Mucosa of stomach (tissue), 1 donor: ENCODE measurements around the gene ENHO.
"Not testable (repeated sequence)": the region's sequence is repeated elsewhere in the genome, so short reads cannot be mapped to it uniquely, and the experiment has no call there.

Experiments used
- H3K27me3 ChIP-seq: one replicate; pipeline ENCODE4 v1.7.0; 2013; ENCODE audit warnings: mild to moderate bottlenecking, low read length; ENCODE audit not compliant: control insufficient read depth, insufficient read depth
- H3K36me3 ChIP-seq: one replicate; pipeline ENCODE4 v1.7.0; 2013; ENCODE audit warnings: low read length; ENCODE audit not compliant: control insufficient read depth, insufficient read depth
- H3K4me1 ChIP-seq: one replicate; pipeline ENCODE4 v1.7.0; 2013; ENCODE audit warnings: mild to moderate bottlenecking, low read length; ENCODE audit not compliant: control insufficient read depth, insufficient read depth
- H3K4me3 ChIP-seq: one replicate; pipeline ENCODE4 v1.7.0; 2013; ENCODE audit warnings: low read length
- H3K9ac ChIP-seq: one replicate; pipeline ENCODE4 v1.7.0; 2013; ENCODE audit warnings: mild to moderate bottlenecking, low read length, moderate library complexity
- H3K9me3 ChIP-seq: one replicate; pipeline ENCODE4 v1.7.0; 2013; ENCODE audit warnings: mild to moderate bottlenecking, low read length, moderate library complexity; ENCODE audit not compliant: control insufficient read depth
- donor health status: Pancreatic carcinoma.

Gene ENHO

GRCh38 chr9:34546102-34546833, 23.5 kb upstream of the ENHO start:
- Histone ChIP-seq H3K27me3 (peaks cover 16% of the 10 kb centered on the region), H3K9me3 (no peaks in the 10 kb centered on the region), H3K4me3 (no peak overlapping the region), H3K9ac (no peak overlapping the region), H3K36me3 (no peaks in the 10 kb centered on the region), H3K4me1 (no peaks in the 10 kb centered on the region)

DNA sequence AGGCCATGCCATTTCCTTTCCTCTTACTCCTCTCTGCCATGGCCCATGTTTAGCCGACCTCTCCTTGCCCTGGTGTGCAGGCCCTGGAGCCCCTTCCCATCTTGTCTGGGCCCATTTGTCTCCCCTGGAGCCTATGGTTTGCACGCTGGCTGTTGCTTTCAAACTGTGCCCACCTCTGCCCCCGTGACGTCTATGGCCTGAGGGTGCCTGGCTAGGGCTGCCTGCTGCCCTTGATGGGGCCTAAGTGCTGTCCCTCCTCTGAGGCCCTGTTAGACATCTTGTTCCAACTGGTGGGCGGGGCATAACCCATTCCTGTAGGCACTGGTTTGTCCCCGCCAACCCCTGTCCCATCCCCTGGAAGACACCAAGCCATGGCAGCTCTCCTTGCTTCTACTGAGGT, 22.7 kb upstream of the ENHO start:
- no peak overlapping the region for H3K9ac ChIP-seq
- H3K9me3 ChIP-seq, result no peaks in the 10 kb centered on the region
- peaks cover 16% of the 10 kb centered on the region for H3K27me3 ChIP-seq
- no peak overlapping the region for H3K4me3 ChIP-seq
- H3K4me1 ChIP-seq, result no peaks in the 10 kb centered on the region
- H3K36me3 ChIP-seq, result no peaks in the 10 kb centered on the region

- no peak overlapping the region for H3K9ac ChIP-seq
Observed at GRCh38 chr9:34544035-34544434, 21.2 kb upstream of the ENHO start.

GRCh38 chr9:34541540-34541939, 18.8 kb upstream of the ENHO start:
- Histone ChIP-seq H3K4me1 (no peaks in the 10 kb centered on the region), H3K4me3 (no peak overlapping the region), H3K36me3 (no peaks in the 10 kb centered on the region), H3K9ac (no peak overlapping the region), H3K27me3 (peaks cover 1% of the 10 kb centered on the region), H3K9me3 (no peaks in the 10 kb centered on the region)

More at GRCh38 chr9:34544035-34544434, 21.2 kb upstream of the ENHO start:
- H3K9me3 ChIP-seq, result no peaks in the 10 kb centered on the region
- H3K27me3 ChIP-seq, result peaks cover 16% of the 10 kb centered on the region
- no peak overlapping the region for H3K4me3 ChIP-seq
- H3K36me3 ChIP-seq, result no peaks in the 10 kb centered on the region
- H3K4me1 ChIP-seq, result no peaks in the 10 kb centered on the region

GRCh38 chr9:34540827-34541226, 18.0 kb upstream of the ENHO start:
- Histone ChIP-seq H3K4me1 (no peaks in the 10 kb centered on the region), H3K4me3 (no peak overlapping the region), H3K36me3 (no peaks in the 10 kb centered on the region)

DNA sequence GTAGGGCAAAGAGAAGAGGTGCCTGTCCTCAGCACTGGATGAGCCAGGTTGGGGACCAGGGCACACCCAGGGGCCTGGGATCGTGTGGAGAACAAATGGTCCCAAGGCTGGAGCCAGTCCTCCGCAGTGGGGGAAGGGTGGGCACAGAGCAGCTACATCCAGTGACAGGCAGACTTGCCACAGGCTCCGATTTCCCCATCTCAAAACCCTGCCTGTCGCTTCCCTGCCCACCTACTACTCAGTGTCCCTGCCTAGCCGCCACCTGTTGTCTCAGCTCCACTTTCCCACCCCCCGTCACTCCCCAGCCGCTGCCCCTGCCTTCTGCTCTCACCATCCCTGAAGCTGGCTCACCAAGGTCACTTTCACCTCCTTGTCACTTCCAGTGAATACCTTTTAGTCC, 13.9 kb upstream of the ENHO start:
- Histone ChIP-seq H3K9me3 (no peaks in the 10 kb centered on the region), H3K4me3 (no peak overlapping the region), H3K9ac (no peak overlapping the region), H3K4me1 (no peaks in the 10 kb centered on the region), H3K36me3 (no peaks in the 10 kb centered on the region), H3K27me3 (peaks cover 3% of the 10 kb centered on the region)

More at GRCh38 chr9:34540827-34541226, 18.0 kb upstream of the ENHO start:
- Histone ChIP-seq H3K9ac (no peak overlapping the region), H3K27me3 (peaks cover 3% of the 10 kb centered on the region), H3K9me3 (no peaks in the 10 kb centered on the region)

- not testable (repeated sequence) for H3K36me3 ChIP-seq
Observed at GRCh38 chr9:34532041-34532440, 9.3 kb upstream of the ENHO start.

DNA sequence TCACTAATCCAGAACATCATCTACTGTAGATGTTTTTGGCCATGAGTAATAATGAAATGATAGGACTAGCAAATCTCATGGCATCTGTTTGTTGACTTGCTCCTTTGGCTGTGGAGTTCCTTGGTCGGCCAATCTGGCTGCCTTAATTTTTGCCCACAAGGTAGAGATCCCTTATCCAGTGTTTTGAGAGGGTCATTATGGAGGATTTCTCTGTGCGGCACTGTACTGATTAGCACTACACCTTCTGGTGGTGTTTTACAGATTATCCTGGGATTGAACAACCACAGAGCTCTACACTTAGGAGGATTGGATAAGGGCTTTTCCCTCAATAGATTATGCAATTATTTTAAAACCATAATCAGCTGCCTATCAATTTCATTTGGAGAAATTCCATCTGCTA, 3.2 kb upstream of the ENHO start:
- Histone ChIP-seq H3K9me3 (no peaks in the 10 kb centered on the region), H3K27me3 (peaks cover 21% of the 10 kb centered on the region), H3K36me3 (no peaks in the 10 kb centered on the region), H3K4me3 (no peak overlapping the region), H3K4me1 (peaks cover 11% of the 10 kb centered on the region), H3K9ac (no peak overlapping the region)

More at GRCh38 chr9:34532041-34532440, 9.3 kb upstream of the ENHO start:
- not testable (repeated sequence) for H3K9ac ChIP-seq, H3K9me3 ChIP-seq, H3K27me3 ChIP-seq, H3K4me3 ChIP-seq, H3K4me1 ChIP-seq

DNA sequence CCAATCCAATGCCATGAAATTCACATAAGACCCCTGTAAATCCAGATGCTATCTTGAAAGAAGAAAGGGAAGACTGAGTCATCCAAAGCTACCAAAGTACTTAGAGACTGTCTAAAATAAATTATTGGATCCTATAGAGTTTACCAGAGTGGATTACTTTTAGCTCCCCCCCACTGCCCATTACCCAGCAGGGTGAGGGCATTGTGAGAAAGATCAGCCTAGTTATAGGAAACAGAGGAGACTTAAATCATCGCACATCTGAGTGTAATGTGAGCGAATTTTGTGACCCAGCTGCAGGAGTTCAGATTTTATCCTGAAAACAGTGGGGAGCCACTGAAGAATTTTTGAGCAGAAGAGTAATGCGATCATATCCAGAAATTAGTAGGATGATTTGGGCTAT, 1.6 kb upstream of the ENHO start:
- H3K4me1 ChIP-seq, result peaks cover 11% of the 10 kb centered on the region
- peaks cover 21% of the 10 kb centered on the region for H3K27me3 ChIP-seq
- no peak overlapping the region for H3K4me3 ChIP-seq
- H3K9ac ChIP-seq, result no peak overlapping the region
- H3K9me3 ChIP-seq, result no peaks in the 10 kb centered on the region
- no peaks in the 10 kb centered on the region for H3K36me3 ChIP-seq

DNA sequence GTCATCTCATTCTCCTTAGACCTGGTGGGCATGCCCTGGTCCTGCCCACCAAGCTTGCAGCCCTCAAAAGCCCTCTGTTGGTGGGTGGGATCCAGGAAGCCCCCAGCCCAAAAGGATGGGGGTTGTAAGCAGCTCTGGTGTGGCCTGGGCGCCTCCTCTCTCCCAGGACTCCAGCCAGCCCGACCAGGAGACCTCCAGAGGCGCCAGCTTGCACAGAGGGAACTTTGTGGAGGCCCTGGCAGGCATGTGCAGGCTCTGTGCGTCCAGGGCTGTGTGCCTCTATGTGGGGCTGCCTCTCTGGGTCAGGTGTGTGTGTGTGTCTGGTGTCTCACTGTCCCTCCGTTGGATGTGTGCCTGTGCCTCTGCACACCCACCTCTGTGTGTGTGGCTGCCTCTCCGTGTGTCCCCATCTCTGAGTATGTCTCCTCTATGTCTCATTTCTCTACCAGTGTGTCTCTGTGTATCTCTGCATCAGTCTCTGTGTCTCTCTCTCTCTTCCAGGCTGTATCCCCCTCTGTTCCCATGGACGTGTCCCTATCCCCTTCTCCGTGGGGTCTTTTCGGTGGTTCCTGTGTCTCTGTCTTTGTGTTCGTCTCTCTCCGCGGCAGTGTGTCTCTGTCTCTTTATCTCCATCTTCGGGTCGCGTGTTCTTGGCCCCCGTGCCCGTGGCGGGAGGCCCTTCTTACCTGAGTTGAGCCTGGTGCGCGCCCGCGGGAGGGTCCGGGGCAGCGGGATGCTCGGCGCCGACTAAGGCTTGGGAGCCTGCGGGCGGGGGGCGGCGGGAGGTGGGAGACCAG, 501 bp downstream of the ENHO start:
- H3K27me3 ChIP-seq, result peaks cover 21% of the 10 kb centered on the region
- H3K4me3 ChIP-seq, result no peak overlapping the region
- no peaks in the 10 kb centered on the region for H3K9me3 ChIP-seq
- H3K9ac ChIP-seq, result peak overlapping the region; percentile 50
- peaks cover 11% of the 10 kb centered on the region for H3K4me1 ChIP-seq
- H3K36me3 ChIP-seq, result no peaks in the 10 kb centered on the region

DNA sequence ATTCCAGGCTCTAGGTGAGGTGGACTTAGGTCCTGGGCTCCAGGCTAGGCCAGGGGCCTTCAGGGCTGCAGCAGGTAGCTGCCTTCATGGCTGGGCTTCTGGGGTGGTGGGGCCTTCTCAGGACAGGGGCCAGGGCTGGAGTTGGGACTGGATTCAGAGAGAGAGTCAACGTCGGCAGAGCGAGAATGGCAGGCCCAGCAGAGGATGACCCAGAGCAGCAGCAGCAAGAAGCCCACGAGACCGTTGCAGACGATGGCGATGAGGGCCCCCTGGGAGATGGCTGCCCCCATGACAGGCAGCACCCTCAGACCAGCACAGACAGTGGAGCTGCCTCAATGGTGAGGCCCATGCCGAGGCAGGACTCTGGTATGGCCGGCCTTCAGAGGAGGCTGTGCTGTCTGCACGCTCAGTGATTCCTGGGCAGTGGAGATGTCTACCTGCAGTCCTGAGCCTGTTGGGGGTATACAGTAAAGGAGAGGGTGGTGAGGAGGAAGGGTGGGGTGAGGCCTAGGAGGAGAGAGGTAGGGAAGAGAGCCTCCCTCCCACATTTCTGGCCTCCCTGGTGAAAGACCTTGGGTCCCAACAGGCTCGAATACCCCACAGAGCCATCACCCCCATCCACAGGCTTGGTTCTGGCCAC, 1.3 kb downstream of the ENHO start:
- H3K4me3 ChIP-seq, result no peak overlapping the region
- no peaks in the 10 kb centered on the region for H3K9me3 ChIP-seq
- peaks cover 21% of the 10 kb centered on the region for H3K27me3 ChIP-seq
- no peaks in the 10 kb centered on the region for H3K36me3 ChIP-seq
- no peak overlapping the region for H3K9ac ChIP-seq
- H3K4me1 ChIP-seq, result peaks cover 11% of the 10 kb centered on the region
